OCI-LY1 (cell line): ENCODE results near the gene CASQ1.

Experiments used
- CTCF ChIP-seq: fragments of 200-600 bp; sonication (generic), shearing (Covaris generic); IDR thresholded peaks from 2 replicates; pipeline ENCODE4 v1.5.1; 2017; ENCODE audit warnings: mild to moderate bottlenecking, antibody characterized with exemption, low read length, moderate library complexity, mixed read lengths
- EZH2 ChIP-seq: fragments of 200-600 bp; sonication (generic), shearing (Covaris generic); IDR thresholded peaks from 2 replicates; pipeline ENCODE4 v1.8.0; 2017; ENCODE audit warnings: borderline replicate concordance, mixed run types, mild to moderate bottlenecking, antibody characterized with exemption, low read length, moderate library complexity, mixed read lengths

- TF ChIP-seq CTCF, result no peak
- TF ChIP-seq EZH2, result no peak
These were observed 45.5 kb upstream of the CASQ1 start for GRCh38 chr1:160144921-160145320.
